HL-60 (cell line): ENCODE data around the gene ADAMTS3.
"Not testable (repeated sequence)": the region's sequence is repeated elsewhere in the genome, so short reads cannot be mapped to it uniquely, and the experiment has no call there.

Experiments
- CTCF ChIP-seq: IDR thresholded peaks from one replicate; pipeline ENCODE4 v1.5.1; 2011; ENCODE audit warnings: low read length, control low read depth, inconsistent platforms; ENCODE audit not compliant: insufficient read depth
- POLR2AphosphoS5 ChIP-seq: IDR thresholded peaks from 2 replicates; pipeline ENCODE4 v1.6.1; 2012; ENCODE audit warnings: low read depth
- SPI1 ChIP-seq: IDR thresholded peaks from 2 replicates; pipeline ENCODE4 v1.6.1; 2012; ENCODE audit warnings: low read depth, mild to moderate bottlenecking, borderline replicate concordance

- TF ChIP-seq POLR2AphosphoS5, CTCF, SPI1: not testable (repeated sequence)
Measured at GRCh38 chr4:72425908-72426307, 143.1 kb downstream of the ADAMTS3 start.
